ENCODE data around the gene KRTAP3-1. TPM values are rescaled to one million over a fixed set of nuclear protein-coding genes. Genes with fewer than 3 reads are reported as not detected.
A peak's percentile ranks its signal among the peaks of the same experiment; 100 is the strongest.
"Not testable (repeated sequence)": the region's sequence is repeated elsewhere in the genome, so short reads cannot be mapped to it uniquely, and the experiment has no call there.

The KRTAP3-1 gene
- total and polyA plus RNA-seq, 2 experiments from 2014 or later, result not detected

DNA sequence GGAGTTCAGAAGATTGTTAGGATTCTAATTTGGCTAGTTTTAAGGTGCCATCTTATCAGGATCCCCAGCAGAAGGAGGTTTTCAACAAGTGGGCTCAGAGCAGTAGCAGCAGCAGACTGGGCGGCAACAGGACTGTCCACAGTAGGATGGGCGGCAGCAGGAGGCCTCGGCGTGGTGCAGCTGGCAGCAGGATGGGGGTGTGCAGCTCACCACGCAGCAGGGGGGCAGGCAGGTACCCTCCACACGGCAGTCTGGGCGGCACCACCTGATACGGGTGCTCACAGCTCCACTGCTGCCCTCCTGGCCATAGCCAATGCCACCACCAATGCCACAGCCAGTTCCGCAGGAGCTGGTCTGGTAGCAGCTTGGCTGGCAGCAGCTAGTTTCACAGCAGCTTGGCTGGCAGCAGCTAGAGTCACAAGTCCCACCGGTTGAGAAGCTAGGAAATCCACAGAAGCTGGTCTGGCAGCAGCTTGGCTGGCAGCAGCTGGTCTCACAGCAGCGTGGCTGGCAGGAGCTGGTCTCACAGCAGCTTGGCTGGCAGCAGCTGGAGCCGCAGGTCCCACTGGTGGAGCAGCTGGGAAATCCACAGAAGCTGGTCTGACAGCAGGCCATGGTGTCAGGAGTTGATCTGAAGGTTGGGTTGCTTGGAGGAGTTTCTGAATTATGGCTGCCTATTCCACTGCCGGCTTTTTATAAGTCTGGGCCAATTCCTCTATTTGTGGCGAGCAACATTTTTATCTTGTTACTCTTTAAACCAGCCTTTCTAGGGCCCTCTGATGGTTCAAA is 32.0 kb upstream of the KRTAP3-1 start, which contains the start of gene KRTAP1-1:
TSS of gene KRTAP1-1 (minus strand) at position 668 of the 789 bp plus-strand sequence. CDS start at position 615, 53 bp downstream.
- not testable (repeated sequence) for H3F3A ChIP-seq (replicated peaks; ENCODE audit: low read depth); H3K79me2 ChIP-seq (replicated peaks; ENCODE audit: insufficient read depth); H3K4me2 ChIP-seq; H4K20me1 ChIP-seq (replicated peaks; ENCODE audit: insufficient read depth); H3K27me3 ChIP-seq (ENCODE audit: insufficient read depth); H3K9me3 Mint-ChIP-seq; ATAC-seq; H3K27ac ChIP-seq (ENCODE audit: low read depth); H3K4me3 Mint-ChIP-seq; H3K27ac Mint-ChIP-seq; H3K9me2 ChIP-seq (ENCODE audit: insufficient read depth); H2AFZ ChIP-seq; DNase-seq (ENCODE audit: low spot score); H3K4me3 ChIP-seq; H3K27me3 Mint-ChIP-seq (ENCODE audit: insufficient read depth, low read depth, poor library complexity); H3K36me3 Mint-ChIP-seq (ENCODE audit: low read depth); H3K36me3 ChIP-seq (ENCODE audit: insufficient read depth)
- H3K4me1 ChIP-seq (ENCODE audit: insufficient read depth), result peaks cover 25% of the 10 kb centered on the region
- peaks cover 25% of the 10 kb centered on the region for H3K4me1 Mint-ChIP-seq

DNA sequence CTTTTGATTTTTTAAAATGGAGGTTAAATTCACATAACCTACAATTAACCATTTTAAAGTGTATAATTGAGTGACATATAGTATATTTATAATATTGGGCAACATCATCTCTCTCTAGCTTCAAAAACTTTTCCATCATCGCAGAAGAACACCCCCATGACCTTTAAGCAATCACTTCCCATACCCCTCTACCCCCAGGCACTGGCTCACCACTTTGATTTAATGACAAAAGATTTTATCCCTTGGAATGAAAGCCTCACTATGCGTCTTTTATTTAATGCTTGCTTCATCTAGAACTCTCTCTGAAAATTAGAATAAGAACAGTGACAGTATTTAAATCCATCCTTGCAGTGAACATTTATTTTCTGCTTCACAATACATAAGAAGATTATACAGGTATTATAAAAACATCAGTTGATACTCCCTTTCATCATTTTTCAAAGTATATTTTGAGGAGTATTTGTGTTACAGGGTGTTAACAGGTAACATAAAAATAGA is 29.0 kb upstream of the KRTAP3-1 start:
- H3K27ac ChIP-seq (ENCODE audit: low read depth), result no peak overlapping the region
- peaks cover 25% of the 10 kb centered on the region for H3K4me1 Mint-ChIP-seq
- peaks cover 2% of the 10 kb centered on the region for H3K27me3 Mint-ChIP-seq (ENCODE audit: insufficient read depth, low read depth, poor library complexity)
- no peak overlapping the region for H3K4me3 ChIP-seq
- no peaks in the 10 kb centered on the region for H3K9me2 ChIP-seq (ENCODE audit: insufficient read depth)
- H3F3A ChIP-seq (replicated peaks; ENCODE audit: low read depth), result no peaks in the 10 kb centered on the region
- TF ChIP-seq EZH2phosphoT487 (IDR thresholded peaks at IDR 0.05; ENCODE audit: unreplicated experiment) (no peak), ZNF331 (CRISPR knock-in tag; IDR thresholded peaks at IDR 0.05; ENCODE audit: low read depth) (no peak), EZH2 (IDR thresholded peaks at IDR 0.05; ENCODE audit: low read depth, unreplicated experiment) (no peak), JUNB (IDR thresholded peaks at IDR 0.05; ENCODE audit: unreplicated experiment) (no peak), STAT1 (IDR thresholded peaks at IDR 0.05; ENCODE audit: unreplicated experiment) (no peak), ZNF114 (CRISPR knock-in tag; IDR thresholded peaks at IDR 0.05) (no peak)
- TF ChIP-seq, protein P1, sequence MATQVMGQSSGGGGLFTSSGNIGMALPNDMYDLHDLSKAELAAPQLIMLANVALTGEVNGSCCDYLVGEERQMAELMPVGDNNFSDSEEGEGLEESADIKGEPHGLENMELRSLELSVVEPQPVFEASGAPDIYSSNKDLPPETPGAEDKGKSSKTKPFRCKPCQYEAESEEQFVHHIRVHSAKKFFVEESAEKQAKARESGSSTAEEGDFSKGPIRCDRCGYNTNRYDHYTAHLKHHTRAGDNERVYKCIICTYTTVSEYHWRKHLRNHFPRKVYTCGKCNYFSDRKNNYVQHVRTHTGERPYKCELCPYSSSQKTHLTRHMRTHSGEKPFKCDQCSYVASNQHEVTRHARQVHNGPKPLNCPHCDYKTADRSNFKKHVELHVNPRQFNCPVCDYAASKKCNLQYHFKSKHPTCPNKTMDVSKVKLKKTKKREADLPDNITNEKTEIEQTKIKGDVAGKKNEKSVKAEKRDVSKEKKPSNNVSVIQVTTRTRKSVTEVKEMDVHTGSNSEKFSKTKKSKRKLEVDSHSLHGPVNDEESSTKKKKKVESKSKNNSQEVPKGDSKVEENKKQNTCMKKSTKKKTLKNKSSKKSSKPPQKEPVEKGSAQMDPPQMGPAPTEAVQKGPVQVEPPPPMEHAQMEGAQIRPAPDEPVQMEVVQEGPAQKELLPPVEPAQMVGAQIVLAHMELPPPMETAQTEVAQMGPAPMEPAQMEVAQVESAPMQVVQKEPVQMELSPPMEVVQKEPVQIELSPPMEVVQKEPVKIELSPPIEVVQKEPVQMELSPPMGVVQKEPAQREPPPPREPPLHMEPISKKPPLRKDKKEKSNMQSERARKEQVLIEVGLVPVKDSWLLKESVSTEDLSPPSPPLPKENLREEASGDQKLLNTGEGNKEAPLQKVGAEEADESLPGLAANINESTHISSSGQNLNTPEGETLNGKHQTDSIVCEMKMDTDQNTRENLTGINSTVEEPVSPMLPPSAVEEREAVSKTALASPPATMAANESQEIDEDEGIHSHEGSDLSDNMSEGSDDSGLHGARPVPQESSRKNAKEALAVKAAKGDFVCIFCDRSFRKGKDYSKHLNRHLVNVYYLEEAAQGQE (IDR thresholded peaks at IDR 0.05; ENCODE audit: unreplicated experiment), result no peak
- no peaks in the 10 kb centered on the region for H3K79me2 ChIP-seq (replicated peaks; ENCODE audit: insufficient read depth)
- no peaks in the 10 kb centered on the region for H4K20me1 ChIP-seq (replicated peaks; ENCODE audit: insufficient read depth)
- no peaks in the 10 kb centered on the region for H3K36me3 ChIP-seq (ENCODE audit: insufficient read depth)
- H3K27me3 ChIP-seq (ENCODE audit: insufficient read depth), result no peaks in the 10 kb centered on the region
- H3K36me3 Mint-ChIP-seq (ENCODE audit: low read depth), result no peaks in the 10 kb centered on the region
- H3K9me3 Mint-ChIP-seq, result no peaks in the 10 kb centered on the region
- 0 out of 2 replicates have a peak overlapping the region, but pooled peaks have one; percentile 36 for H3K27ac Mint-ChIP-seq
- peak; percentile 57 for ATAC-seq
- H3K4me2 ChIP-seq, result peak overlapping the region; percentile 13
- peak; percentile 41 for DNase-seq (ENCODE audit: low spot score)
- H2AFZ ChIP-seq, result no peak overlapping the region
- peaks cover 25% of the 10 kb centered on the region for H3K4me1 ChIP-seq (ENCODE audit: insufficient read depth)
- no peak overlapping the region for H3K4me3 Mint-ChIP-seq

DNA sequence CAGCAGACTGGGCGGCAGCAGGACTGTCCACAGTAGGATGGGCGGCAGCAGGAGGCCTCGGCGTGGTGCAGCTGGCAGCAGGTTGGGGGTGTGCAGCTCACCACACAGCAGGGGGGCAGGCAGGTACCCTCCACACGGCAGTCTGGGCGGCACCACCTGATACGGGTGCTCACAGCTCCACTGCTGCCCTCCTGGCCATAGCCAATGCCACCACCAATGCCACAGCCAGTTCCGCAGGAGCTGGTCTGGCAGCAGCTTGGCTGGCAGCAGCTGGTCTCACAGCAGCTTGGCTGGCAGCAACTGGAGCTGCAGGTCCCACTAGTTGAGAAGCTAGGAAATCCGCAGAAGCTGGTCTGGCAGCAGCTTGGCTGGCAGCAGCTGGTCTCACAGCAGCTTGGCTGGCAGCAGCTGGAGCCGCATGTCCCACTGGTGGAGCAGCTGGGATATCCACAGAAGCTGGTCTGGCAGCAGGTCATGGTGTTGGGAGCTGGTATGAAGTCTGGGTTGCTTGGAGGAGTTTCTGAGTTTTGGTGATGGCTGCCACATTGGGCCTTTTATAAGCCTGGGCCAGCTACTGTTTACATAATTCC is 25.5 kb upstream of the KRTAP3-1 start, which contains the start of gene KRTAP1-3:
TSS of gene KRTAP1-3 (minus strand) at position 529 of the 590 bp plus-strand sequence. CDS start at position 476, 53 bp downstream.
- peaks cover 23% of the 10 kb centered on the region for H3K4me1 ChIP-seq (ENCODE audit: insufficient read depth)
- DNase-seq (ENCODE audit: low spot score); H4K20me1 ChIP-seq (replicated peaks; ENCODE audit: insufficient read depth); H2AFZ ChIP-seq; H3K27ac Mint-ChIP-seq; H3K4me3 ChIP-seq; H3K27me3 Mint-ChIP-seq (ENCODE audit: insufficient read depth, low read depth, poor library complexity); H3K36me3 Mint-ChIP-seq (ENCODE audit: low read depth); H3K4me3 Mint-ChIP-seq; H3K9me2 ChIP-seq (ENCODE audit: insufficient read depth); H3K9me3 Mint-ChIP-seq; H3K36me3 ChIP-seq (ENCODE audit: insufficient read depth); H3K27ac ChIP-seq (ENCODE audit: low read depth); H3K27me3 ChIP-seq (ENCODE audit: insufficient read depth); H3F3A ChIP-seq (replicated peaks; ENCODE audit: low read depth); H3K79me2 ChIP-seq (replicated peaks; ENCODE audit: insufficient read depth); ATAC-seq; H3K4me2 ChIP-seq: not testable (repeated sequence)
- H3K4me1 Mint-ChIP-seq, result peaks cover 19% of the 10 kb centered on the region
